ENCODE data around the gene EEPD1.

DNA sequence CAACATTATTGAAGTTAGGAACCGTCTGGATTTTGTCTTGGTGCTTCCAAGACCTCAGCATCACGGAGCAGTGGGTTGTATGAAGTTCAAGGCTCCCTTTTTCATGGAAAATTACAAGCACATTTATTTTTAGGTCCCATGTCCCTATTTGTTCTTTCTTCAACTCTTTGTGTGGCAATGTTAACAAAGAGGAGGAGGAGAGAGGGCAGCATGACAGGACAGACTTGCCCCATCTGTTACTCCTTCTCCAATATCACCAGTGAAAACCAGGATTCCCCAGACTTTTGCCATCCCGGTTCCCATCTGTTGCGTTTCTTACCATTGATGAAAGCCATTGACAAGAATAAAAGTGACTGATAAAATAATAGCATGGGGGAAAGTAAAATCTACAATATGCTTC, 28.6 kb downstream of the EEPD1 start:
- TF ChIP-seq, protein P1, sequence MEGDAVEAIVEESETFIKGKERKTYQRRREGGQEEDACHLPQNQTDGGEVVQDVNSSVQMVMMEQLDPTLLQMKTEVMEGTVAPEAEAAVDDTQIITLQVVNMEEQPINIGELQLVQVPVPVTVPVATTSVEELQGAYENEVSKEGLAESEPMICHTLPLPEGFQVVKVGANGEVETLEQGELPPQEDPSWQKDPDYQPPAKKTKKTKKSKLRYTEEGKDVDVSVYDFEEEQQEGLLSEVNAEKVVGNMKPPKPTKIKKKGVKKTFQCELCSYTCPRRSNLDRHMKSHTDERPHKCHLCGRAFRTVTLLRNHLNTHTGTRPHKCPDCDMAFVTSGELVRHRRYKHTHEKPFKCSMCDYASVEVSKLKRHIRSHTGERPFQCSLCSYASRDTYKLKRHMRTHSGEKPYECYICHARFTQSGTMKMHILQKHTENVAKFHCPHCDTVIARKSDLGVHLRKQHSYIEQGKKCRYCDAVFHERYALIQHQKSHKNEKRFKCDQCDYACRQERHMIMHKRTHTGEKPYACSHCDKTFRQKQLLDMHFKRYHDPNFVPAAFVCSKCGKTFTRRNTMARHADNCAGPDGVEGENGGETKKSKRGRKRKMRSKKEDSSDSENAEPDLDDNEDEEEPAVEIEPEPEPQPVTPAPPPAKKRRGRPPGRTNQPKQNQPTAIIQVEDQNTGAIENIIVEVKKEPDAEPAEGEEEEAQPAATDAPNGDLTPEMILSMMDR (IDR thresholded peaks at IDR 0.05) = no peak
- TF ChIP-seq POLR2A (IDR thresholded peaks at IDR 0.05) = no peak
